ENCODE results near the gene PROSER1.

Gene PROSER1

GRCh38 chr13:39048806-39049205, 10.9 kb upstream of the PROSER1 start:
- Histone ChIP-seq H3K27me3 (ENCODE audit: control insufficient read depth, insufficient read depth, low read length) (no peaks in the 10 kb centered on the region), H3K9me3 (ENCODE audit: control insufficient read depth, insufficient read depth, low read length) (no peaks in the 10 kb centered on the region), H3K27ac (ENCODE audit: low read depth, low read length) (no peak overlapping the region), H3K36me3 (ENCODE audit: control insufficient read depth, insufficient read depth, low read length) (peaks cover 18% of the 10 kb centered on the region), H3K4me1 (ENCODE audit: control insufficient read depth, insufficient read depth, low read length) (peaks cover 21% of the 10 kb centered on the region), H3K4me3 (ENCODE audit: low read depth, low read length) (no peak overlapping the region), H3K9ac (ENCODE audit: low read depth, low read length) (no peak overlapping the region)

GRCh38 chr13:39047560-39047959, 9.7 kb upstream of the PROSER1 start:
- H3K4me3 ChIP-seq (ENCODE audit: low read depth, low read length), result no peak overlapping the region
- peaks cover 18% of the 10 kb centered on the region for H3K36me3 ChIP-seq (ENCODE audit: control insufficient read depth, insufficient read depth, low read length)
- H3K27ac ChIP-seq (ENCODE audit: low read depth, low read length), result no peak overlapping the region
- no peaks in the 10 kb centered on the region for H3K27me3 ChIP-seq (ENCODE audit: control insufficient read depth, insufficient read depth, low read length)
- H3K9me3 ChIP-seq (ENCODE audit: control insufficient read depth, insufficient read depth, low read length), result no peaks in the 10 kb centered on the region
- H3K4me1 ChIP-seq (ENCODE audit: control insufficient read depth, insufficient read depth, low read length), result peaks cover 21% of the 10 kb centered on the region
- no peak overlapping the region for H3K9ac ChIP-seq (ENCODE audit: low read depth, low read length)

GRCh38 chr13:39044536-39044935, 6.6 kb upstream of the PROSER1 start:
- Histone ChIP-seq H3K9me3 (ENCODE audit: control insufficient read depth, insufficient read depth, low read length) (no peaks in the 10 kb centered on the region), H3K36me3 (ENCODE audit: control insufficient read depth, insufficient read depth, low read length) (peaks cover 18% of the 10 kb centered on the region), H3K9ac (ENCODE audit: low read depth, low read length) (no peak overlapping the region), H3K4me3 (ENCODE audit: low read depth, low read length) (no peak overlapping the region), H3K27ac (ENCODE audit: low read depth, low read length) (no peak overlapping the region), H3K27me3 (ENCODE audit: control insufficient read depth, insufficient read depth, low read length) (no peaks in the 10 kb centered on the region), H3K4me1 (ENCODE audit: control insufficient read depth, insufficient read depth, low read length) (peaks cover 21% of the 10 kb centered on the region)

- H3K4me1 ChIP-seq (ENCODE audit: control insufficient read depth, insufficient read depth, low read length), result peaks cover 9% of the 10 kb centered on the region
- H3K9ac ChIP-seq (ENCODE audit: low read depth, low read length), result no peak overlapping the region
- no peak overlapping the region for H3K4me3 ChIP-seq (ENCODE audit: low read depth, low read length)
- H3K9me3 ChIP-seq (ENCODE audit: control insufficient read depth, insufficient read depth, low read length), result no peaks in the 10 kb centered on the region
- no peak overlapping the region for H3K27ac ChIP-seq (ENCODE audit: low read depth, low read length)
- H3K36me3 ChIP-seq (ENCODE audit: control insufficient read depth, insufficient read depth, low read length), result peaks cover 14% of the 10 kb centered on the region
- no peaks in the 10 kb centered on the region for H3K27me3 ChIP-seq (ENCODE audit: control insufficient read depth, insufficient read depth, low read length)
Observed at GRCh38 chr13:39040206-39040605, 2.3 kb upstream of the PROSER1 start.

- Histone ChIP-seq H3K27me3 (ENCODE audit: control insufficient read depth, insufficient read depth, low read length) (no peaks in the 10 kb centered on the region), H3K4me1 (ENCODE audit: control insufficient read depth, insufficient read depth, low read length) (peaks cover 21% of the 10 kb centered on the region), H3K9me3 (ENCODE audit: control insufficient read depth, insufficient read depth, low read length) (no peaks in the 10 kb centered on the region), H3K36me3 (ENCODE audit: control insufficient read depth, insufficient read depth, low read length) (peaks cover 9% of the 10 kb centered on the region), H3K4me3 (ENCODE audit: low read depth, low read length) (peak overlapping the region; percentile 85), H3K9ac (ENCODE audit: low read depth, low read length) (no peak overlapping the region), H3K27ac (ENCODE audit: low read depth, low read length) (no peak overlapping the region)
Observed at GRCh38 chr13:39039041-39039440, 1.2 kb upstream of the PROSER1 start.

- peak overlapping the region; percentile 85 for H3K4me3 ChIP-seq (ENCODE audit: low read depth, low read length)
- H3K27ac ChIP-seq (ENCODE audit: low read depth, low read length), result peak overlapping the region; percentile 96
- no peaks in the 10 kb centered on the region for H3K9me3 ChIP-seq (ENCODE audit: control insufficient read depth, insufficient read depth, low read length)
- peak overlapping the region; percentile 83 for H3K9ac ChIP-seq (ENCODE audit: low read depth, low read length)
- H3K27me3 ChIP-seq (ENCODE audit: control insufficient read depth, insufficient read depth, low read length), result no peaks in the 10 kb centered on the region
- peaks cover 11% of the 10 kb centered on the region for H3K36me3 ChIP-seq (ENCODE audit: control insufficient read depth, insufficient read depth, low read length)
- peaks cover 23% of the 10 kb centered on the region for H3K4me1 ChIP-seq (ENCODE audit: control insufficient read depth, insufficient read depth, low read length)
Observed at GRCh38 chr13:39038569-39039030, 711 bp upstream of the PROSER1 start.

- Histone ChIP-seq H3K9ac (ENCODE audit: low read depth, low read length) (peak overlapping the region; percentile 83), H3K36me3 (ENCODE audit: control insufficient read depth, insufficient read depth, low read length) (peaks cover 14% of the 10 kb centered on the region), H3K4me3 (ENCODE audit: low read depth, low read length) (peak overlapping the region; percentile 85), H3K9me3 (ENCODE audit: control insufficient read depth, insufficient read depth, low read length) (no peaks in the 10 kb centered on the region), H3K27me3 (ENCODE audit: control insufficient read depth, insufficient read depth, low read length) (no peaks in the 10 kb centered on the region), H3K27ac (ENCODE audit: low read depth, low read length) (peak overlapping the region; percentile 96), H3K4me1 (ENCODE audit: control insufficient read depth, insufficient read depth, low read length) (peaks cover 23% of the 10 kb centered on the region)
Observed at GRCh38 chr13:39037410-39037879, 444 bp downstream of the PROSER1 start.

- Histone ChIP-seq H3K27ac (ENCODE audit: low read depth, low read length) (peak overlapping the region; percentile 11), H3K4me1 (ENCODE audit: control insufficient read depth, insufficient read depth, low read length) (peaks cover 23% of the 10 kb centered on the region), H3K27me3 (ENCODE audit: control insufficient read depth, insufficient read depth, low read length) (no peaks in the 10 kb centered on the region), H3K9me3 (ENCODE audit: control insufficient read depth, insufficient read depth, low read length) (no peaks in the 10 kb centered on the region), H3K4me3 (ENCODE audit: low read depth, low read length) (peak overlapping the region; percentile 85), H3K36me3 (ENCODE audit: control insufficient read depth, insufficient read depth, low read length) (peaks cover 26% of the 10 kb centered on the region), H3K9ac (ENCODE audit: low read depth, low read length) (peak overlapping the region; percentile 83)
Observed at GRCh38 chr13:39036212-39036611, 1.7 kb downstream of the PROSER1 start.

- Histone ChIP-seq H3K36me3 (ENCODE audit: control insufficient read depth, insufficient read depth, low read length) (peaks cover 30% of the 10 kb centered on the region), H3K27me3 (ENCODE audit: control insufficient read depth, insufficient read depth, low read length) (no peaks in the 10 kb centered on the region), H3K4me1 (ENCODE audit: control insufficient read depth, insufficient read depth, low read length) (peaks cover 23% of the 10 kb centered on the region), H3K9ac (ENCODE audit: low read depth, low read length) (peak overlapping the region; percentile 83), H3K9me3 (ENCODE audit: control insufficient read depth, insufficient read depth, low read length) (no peaks in the 10 kb centered on the region), H3K4me3 (ENCODE audit: low read depth, low read length) (peak overlapping the region; percentile 85), H3K27ac (ENCODE audit: low read depth, low read length) (no peak overlapping the region)
Observed at GRCh38 chr13:39035799-39036198, 2.1 kb downstream of the PROSER1 start.

- no peaks in the 10 kb centered on the region for H3K27me3 ChIP-seq (ENCODE audit: control insufficient read depth, insufficient read depth, low read length)
- peaks cover 36% of the 10 kb centered on the region for H3K36me3 ChIP-seq (ENCODE audit: control insufficient read depth, insufficient read depth, low read length)
- H3K9ac ChIP-seq (ENCODE audit: low read depth, low read length), result no peak overlapping the region
- no peak overlapping the region for H3K27ac ChIP-seq (ENCODE audit: low read depth, low read length)
- peaks cover 23% of the 10 kb centered on the region for H3K4me1 ChIP-seq (ENCODE audit: control insufficient read depth, insufficient read depth, low read length)
- no peaks in the 10 kb centered on the region for H3K9me3 ChIP-seq (ENCODE audit: control insufficient read depth, insufficient read depth, low read length)
- H3K4me3 ChIP-seq (ENCODE audit: low read depth, low read length), result peak overlapping the region; percentile 85
Observed at GRCh38 chr13:39035204-39035603, 2.7 kb downstream of the PROSER1 start.

- no peak overlapping the region for H3K9ac ChIP-seq (ENCODE audit: low read depth, low read length)
- peaks cover 47% of the 10 kb centered on the region for H3K36me3 ChIP-seq (ENCODE audit: control insufficient read depth, insufficient read depth, low read length)
- no peaks in the 10 kb centered on the region for H3K9me3 ChIP-seq (ENCODE audit: control insufficient read depth, insufficient read depth, low read length)
- H3K4me1 ChIP-seq (ENCODE audit: control insufficient read depth, insufficient read depth, low read length), result peaks cover 28% of the 10 kb centered on the region
- H3K27ac ChIP-seq (ENCODE audit: low read depth, low read length), result no peak overlapping the region
- no peaks in the 10 kb centered on the region for H3K27me3 ChIP-seq (ENCODE audit: control insufficient read depth, insufficient read depth, low read length)
- H3K4me3 ChIP-seq (ENCODE audit: low read depth, low read length), result 0 out of 2 replicates have a peak overlapping the region, but pooled peaks have one; percentile 85
Observed at GRCh38 chr13:39034085-39034484, 3.8 kb downstream of the PROSER1 start.
